Measurements from ENCODE around the gene CTRB1.

DNA sequence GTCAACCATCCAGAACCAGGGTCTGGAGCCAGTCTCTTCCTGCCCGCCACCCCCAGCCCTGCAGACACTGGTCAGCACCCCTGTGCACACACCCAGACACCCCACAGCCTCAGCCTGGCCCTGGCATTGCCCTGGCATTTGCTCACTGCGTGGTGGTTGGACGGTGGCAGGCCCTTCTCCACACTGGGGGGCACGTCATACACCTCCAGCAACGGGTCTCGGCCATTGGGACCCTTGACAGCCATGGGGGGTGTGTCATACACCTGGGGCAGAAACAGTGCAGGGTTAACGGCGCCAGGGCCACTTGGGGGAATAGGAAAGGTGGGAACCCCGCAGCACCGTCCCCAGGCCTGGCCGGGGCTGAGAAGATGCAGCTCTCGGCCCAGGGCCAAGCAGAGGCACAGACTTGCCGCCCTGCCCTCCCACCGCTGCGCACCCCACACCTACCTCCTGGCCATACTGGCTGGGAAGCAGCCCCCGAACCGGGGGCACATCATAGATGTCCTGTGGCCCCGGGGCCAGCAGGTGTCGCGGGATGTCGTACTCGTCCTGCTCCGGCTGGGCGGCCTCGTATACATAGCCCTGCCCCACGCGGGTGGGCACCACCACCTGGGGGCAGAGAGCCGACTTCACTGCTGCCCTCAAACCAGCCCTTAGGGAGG is 18.1 kb downstream of the CTRB1 start:
- TF ChIP-seq, protein P1, sequence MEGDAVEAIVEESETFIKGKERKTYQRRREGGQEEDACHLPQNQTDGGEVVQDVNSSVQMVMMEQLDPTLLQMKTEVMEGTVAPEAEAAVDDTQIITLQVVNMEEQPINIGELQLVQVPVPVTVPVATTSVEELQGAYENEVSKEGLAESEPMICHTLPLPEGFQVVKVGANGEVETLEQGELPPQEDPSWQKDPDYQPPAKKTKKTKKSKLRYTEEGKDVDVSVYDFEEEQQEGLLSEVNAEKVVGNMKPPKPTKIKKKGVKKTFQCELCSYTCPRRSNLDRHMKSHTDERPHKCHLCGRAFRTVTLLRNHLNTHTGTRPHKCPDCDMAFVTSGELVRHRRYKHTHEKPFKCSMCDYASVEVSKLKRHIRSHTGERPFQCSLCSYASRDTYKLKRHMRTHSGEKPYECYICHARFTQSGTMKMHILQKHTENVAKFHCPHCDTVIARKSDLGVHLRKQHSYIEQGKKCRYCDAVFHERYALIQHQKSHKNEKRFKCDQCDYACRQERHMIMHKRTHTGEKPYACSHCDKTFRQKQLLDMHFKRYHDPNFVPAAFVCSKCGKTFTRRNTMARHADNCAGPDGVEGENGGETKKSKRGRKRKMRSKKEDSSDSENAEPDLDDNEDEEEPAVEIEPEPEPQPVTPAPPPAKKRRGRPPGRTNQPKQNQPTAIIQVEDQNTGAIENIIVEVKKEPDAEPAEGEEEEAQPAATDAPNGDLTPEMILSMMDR (IDR thresholded peaks at IDR 0.05 in 8 of 11, conservative IDR thresholded peaks at IDR 0.05 in 3 of 11), result no peak
- TF ChIP-seq POLR2AphosphoS5 (IDR thresholded peaks at IDR 0.05) (peak in 2 of 3 donors; percentile 5 to 23), POLR2A (IDR thresholded peaks at IDR 0.05) (no peak)
